Activated T-helper 17 cell treated with anti-CD3 and anti-CD28 coated beads, Interleukin-2, amount 50 U/mL, for 72 hours (primary cell): ENCODE data around the gene GRP. TPM values are rescaled to one million over a fixed set of nuclear protein-coding genes. Genes with fewer than 3 reads are reported as not detected.

Experiments used
- ATAC-seq: fragments of 150-1000 bp; cut with Tn5 transposase; replicated peaks from 2 replicates; pipeline ENCODE4 v1.10.0; 2021; ENCODE audit warnings: mild to moderate bottlenecking, moderate library complexity
- H3K27ac Mint-ChIP-seq: one replicate; pipeline ENCODE4 v1.8.0; 2022; ENCODE audit warnings: mixed read lengths
- H3K27me3 Mint-ChIP-seq: one replicate; pipeline ENCODE4 v1.8.0; 2022; ENCODE audit warnings: mixed read lengths
- H3K36me3 Mint-ChIP-seq: one replicate; pipeline ENCODE4 v1.8.0; 2022; ENCODE audit warnings: low read depth, mild to moderate bottlenecking, mixed read lengths
- H3K4me1 Mint-ChIP-seq: one replicate; pipeline ENCODE4 v1.8.0; 2022; ENCODE audit warnings: mixed read lengths
- H3K4me3 Mint-ChIP-seq: one replicate; pipeline ENCODE4 v1.8.0; 2022; ENCODE audit warnings: mild to moderate bottlenecking, mixed read lengths
- H3K9me3 Mint-ChIP-seq: one replicate; pipeline ENCODE4 v1.8.0; 2022; ENCODE audit warnings: mixed read lengths
- total RNA-seq, 2 donors: library from RNA; stranded (reverse); gene quantifications; one replicate each; pipeline ENCODE4 v1.2.3, GENCODE V29; 2022

Gene GRP
- total RNA-seq, 2 donors from 2014 or later = not detected

DNA sequence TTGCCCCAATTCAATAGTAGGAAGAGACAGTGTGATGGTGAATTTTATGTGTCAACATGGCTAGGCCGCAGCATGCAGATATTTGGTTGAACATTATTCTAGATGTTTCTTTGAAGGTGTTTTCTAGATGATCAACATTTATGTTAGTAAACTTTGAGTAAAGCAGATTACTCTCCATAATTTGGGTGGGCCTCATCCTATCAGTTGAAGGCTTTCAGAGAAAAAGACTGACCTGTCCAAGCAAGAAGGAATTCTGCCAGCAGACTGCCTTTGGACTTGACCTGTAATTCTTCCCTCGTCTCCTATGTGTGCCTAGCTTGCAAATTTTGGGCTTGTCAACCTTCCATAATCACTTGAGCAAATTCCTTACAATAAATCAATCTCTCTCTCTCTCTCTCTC lies 8.3 kb upstream of the GRP start:
- ATAC-seq = no peak
- Mint-ChIP-seq H3K36me3 (no peaks in the 10 kb centered on the region), H3K4me3 (no peak overlapping the region), H3K27me3 (peaks cover 27% of the 10 kb centered on the region), H3K4me1 (no peaks in the 10 kb centered on the region), H3K9me3 (no peaks in the 10 kb centered on the region), H3K27ac (no peak overlapping the region)

DNA sequence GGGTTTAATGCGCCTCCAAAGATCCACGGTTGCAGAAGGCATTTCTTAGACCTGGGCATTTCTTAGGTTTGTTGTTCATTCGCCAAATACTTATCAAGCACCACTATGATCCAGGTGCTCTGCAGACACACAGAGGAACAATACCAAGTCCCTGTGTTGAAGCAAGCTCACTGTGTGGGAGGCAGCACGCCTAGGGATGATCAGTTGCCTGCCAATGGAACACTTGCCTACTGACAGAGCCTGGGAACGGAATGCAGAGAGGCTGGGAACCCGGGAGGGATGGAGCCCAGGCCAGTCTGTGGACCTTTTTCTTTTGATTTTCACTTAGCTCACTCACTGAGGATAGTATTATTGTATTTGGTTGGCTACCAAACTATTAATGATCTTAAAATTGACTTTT lies 1.9 kb upstream of the GRP start:
- no peak overlapping the region for H3K4me3 Mint-ChIP-seq
- H3K4me1 Mint-ChIP-seq = peaks cover 8% of the 10 kb centered on the region
- no peak overlapping the region for H3K27ac Mint-ChIP-seq
- H3K27me3 Mint-ChIP-seq = peaks cover 66% of the 10 kb centered on the region
- H3K9me3 Mint-ChIP-seq = no peaks in the 10 kb centered on the region
- no peaks in the 10 kb centered on the region for H3K36me3 Mint-ChIP-seq
- ATAC-seq = no peak

DNA sequence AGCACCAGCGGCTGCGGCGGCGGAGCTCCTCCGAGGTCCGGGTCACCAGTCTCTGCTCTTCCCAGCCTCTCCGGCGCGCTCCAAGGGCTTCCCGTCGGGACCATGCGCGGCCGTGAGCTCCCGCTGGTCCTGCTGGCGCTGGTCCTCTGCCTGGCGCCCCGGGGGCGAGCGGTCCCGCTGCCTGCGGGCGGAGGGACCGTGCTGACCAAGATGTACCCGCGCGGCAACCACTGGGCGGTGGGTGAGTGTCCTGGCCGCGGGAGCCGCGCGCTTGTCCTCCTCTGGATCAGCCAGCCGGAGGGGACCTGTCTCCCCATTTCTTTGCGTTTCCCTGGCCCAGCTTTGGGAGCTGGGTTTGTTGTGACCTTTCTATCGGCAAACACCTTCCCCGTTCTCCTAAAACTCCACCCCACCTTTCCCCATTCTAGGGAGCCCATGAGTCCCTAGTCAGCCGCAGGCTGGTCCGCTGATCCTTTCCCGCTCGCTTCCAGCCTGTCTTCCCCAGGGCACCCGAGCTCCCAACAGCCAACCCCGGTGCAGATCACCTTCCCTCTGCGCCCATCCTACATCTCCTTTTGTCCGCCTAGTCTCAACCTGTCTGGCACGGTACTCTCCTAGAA lies 316 bp downstream of the GRP start:
- Mint-ChIP-seq H3K27me3 (peaks cover 63% of the 10 kb centered on the region), H3K9me3 (no peaks in the 10 kb centered on the region), H3K4me3 (peak overlapping the region; percentile 19), H3K36me3 (no peaks in the 10 kb centered on the region), H3K27ac (no peak overlapping the region), H3K4me1 (peaks cover 8% of the 10 kb centered on the region)
- ATAC-seq = no peak

DNA sequence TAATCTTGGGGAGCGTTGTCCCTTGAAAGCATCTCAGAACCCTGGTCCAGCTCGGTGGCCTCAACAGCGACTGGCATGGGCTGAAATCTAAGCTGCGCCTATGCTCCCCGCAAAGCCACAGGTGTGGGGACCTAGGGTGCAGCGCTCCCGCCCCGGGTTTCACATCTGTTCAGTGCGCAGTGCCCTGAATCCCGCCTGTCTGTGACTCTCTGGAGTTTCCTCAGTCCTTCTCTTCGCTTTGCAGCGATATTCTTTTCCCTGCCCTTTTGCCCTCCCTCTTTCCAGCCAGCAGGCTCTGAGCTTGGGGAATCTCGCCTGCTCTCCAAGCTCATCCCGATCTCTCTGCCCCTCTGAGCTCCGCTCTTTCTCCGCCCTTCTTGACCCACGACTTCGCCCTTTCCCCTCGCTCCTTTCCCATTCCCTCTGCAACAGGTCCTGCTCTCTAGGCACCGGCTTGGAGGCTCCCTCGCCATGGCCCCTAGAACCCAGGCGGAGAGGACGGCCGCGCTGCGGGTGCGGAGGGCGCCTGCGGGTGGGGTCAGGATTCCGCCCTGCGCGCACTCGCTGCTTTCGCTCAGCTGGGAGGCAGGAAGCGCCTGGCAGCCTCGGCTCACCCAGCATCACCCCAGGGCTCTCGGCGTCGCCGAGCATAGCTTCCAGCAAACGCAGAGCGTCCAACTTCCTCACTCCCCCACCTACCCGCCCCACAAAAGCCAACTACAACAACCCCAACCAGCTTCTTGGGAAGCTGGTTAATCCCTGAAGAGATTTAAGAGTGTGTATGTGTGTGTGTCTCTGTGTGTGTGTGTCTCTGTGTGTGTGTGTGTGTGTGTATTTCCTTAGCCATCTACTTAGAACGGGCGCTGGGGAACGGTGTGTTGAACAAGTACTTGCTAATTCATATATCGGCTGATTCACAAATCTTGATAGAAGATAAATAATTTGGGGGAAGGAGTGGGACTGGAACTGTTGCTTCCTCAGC lies 1.1 kb downstream of the GRP start:
- H3K4me3 Mint-ChIP-seq = peak overlapping the region; percentile 19
- H3K27ac Mint-ChIP-seq = no peak overlapping the region
- no peaks in the 10 kb centered on the region for H3K9me3 Mint-ChIP-seq
- no peaks in the 10 kb centered on the region for H3K36me3 Mint-ChIP-seq
- H3K27me3 Mint-ChIP-seq = peaks cover 69% of the 10 kb centered on the region
- H3K4me1 Mint-ChIP-seq = peaks cover 8% of the 10 kb centered on the region
- no peak for ATAC-seq

DNA sequence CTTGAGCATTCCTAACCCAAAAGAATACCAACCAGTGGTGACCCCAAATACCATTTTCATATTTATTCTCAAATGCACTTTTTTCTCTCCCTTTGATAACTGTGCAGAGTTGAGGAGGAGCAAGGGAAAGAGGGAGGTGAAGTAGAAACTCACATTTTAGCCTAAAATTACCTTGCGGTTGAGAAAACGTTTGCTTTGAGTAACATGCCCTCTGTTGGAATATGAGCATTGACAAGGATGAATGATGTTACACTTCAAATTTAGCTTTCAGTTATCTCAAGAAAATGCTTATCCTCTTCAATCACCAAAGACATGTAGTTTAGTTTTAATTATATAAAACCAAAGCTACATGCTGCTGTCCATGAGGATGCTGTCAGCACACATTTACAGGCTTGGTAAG lies 2.4 kb downstream of the GRP start:
- no peak for ATAC-seq

DNA sequence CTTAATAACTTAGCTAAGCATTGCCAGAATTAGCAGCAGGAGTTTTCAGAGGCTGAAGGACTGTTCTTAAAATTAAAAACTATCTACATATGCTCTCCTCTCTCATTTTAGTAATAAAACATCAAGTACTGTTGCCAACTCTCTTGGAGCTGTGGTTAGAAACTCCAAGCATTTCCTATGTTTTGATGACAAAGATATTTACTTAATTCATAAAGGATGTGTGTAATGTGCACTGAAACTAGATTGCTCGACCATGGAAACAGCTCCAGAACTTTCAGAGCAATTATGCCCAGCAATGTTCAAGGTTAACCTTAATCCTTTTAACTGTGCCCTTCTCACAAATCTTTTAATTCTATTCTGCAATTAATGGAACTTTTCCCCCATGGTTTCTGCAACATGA lies 8.4 kb downstream of the GRP start:
- Mint-ChIP-seq H3K4me3 (no peak overlapping the region), H3K36me3 (no peaks in the 10 kb centered on the region), H3K27ac (no peak overlapping the region), H3K4me1 (no peaks in the 10 kb centered on the region), H3K27me3 (peaks cover 59% of the 10 kb centered on the region), H3K9me3 (no peaks in the 10 kb centered on the region)
- no peak for ATAC-seq

More for the DNA sequence above, 2.4 kb downstream of the GRP start:
- no peaks in the 10 kb centered on the region for H3K9me3 Mint-ChIP-seq
- peaks cover 71% of the 10 kb centered on the region for H3K27me3 Mint-ChIP-seq
- H3K27ac Mint-ChIP-seq = no peak overlapping the region
- H3K4me3 Mint-ChIP-seq = no peak overlapping the region
- H3K4me1 Mint-ChIP-seq = peaks cover 8% of the 10 kb centered on the region
- no peaks in the 10 kb centered on the region for H3K36me3 Mint-ChIP-seq

DNA sequence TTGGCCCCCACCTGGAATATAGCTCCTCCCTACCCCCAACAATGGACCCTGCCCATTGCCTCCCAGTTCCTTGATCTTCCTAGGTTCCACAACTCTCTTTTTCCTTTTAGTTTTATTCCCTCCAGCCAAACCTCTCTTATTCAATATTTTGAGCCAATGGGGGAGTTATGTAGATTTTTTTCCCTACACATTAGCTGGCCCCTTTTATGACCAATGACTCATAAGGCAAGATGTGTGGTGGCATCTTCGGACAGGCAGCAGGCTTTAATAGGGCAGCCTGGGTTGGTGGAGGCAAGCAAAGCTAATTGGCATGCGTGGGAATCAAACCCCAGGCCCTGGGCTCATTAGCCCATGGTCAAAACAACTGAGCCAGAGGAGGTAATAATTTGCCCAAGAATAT lies 9.2 kb downstream of the GRP start:
- no peak overlapping the region for H3K27ac Mint-ChIP-seq

DNA sequence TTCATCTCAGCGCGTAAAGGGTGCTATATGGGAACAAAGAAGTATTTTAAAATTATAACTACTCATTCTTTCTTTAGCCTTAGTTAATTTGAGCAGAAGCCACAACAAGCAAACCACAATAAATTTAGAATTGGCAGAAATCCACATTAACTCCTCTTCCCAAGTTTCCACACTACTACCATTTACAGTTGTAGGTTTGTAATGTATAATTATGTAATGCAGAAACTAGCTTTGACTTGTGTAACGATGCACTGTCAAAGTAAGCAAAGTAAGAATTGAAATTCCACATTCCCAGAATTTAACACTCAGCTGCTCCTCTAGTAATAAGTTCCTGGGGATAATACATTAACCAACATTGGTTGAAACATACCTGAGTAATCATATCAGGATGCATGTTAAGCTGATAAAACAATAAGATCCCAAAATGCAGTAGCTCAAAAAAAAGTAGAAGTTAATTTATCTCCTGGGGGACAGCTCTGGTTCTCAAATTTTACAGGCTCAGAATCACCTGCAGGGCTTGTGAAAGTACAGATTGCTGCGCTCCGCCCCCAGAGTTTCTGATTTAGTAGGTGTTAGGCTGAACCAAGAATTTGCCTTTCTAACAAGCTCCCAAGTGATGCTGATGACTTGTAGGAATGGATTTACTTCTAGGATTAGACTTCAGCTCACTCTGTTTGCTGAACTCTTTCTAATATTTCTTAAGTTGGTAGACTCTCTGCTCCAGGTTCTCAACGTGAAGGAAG lies 9.9 kb downstream of the GRP start:
- Mint-ChIP-seq H3K27me3 (peaks cover 52% of the 10 kb centered on the region), H3K4me1 (no peaks in the 10 kb centered on the region), H3K27ac (no peak overlapping the region), H3K9me3 (no peaks in the 10 kb centered on the region), H3K36me3 (no peaks in the 10 kb centered on the region), H3K4me3 (no peak overlapping the region)
- ATAC-seq = no peak

More for the DNA sequence above, 9.2 kb downstream of the GRP start:
- H3K4me1 Mint-ChIP-seq = no peaks in the 10 kb centered on the region
- no peak for ATAC-seq
- H3K4me3 Mint-ChIP-seq = no peak overlapping the region
- H3K9me3 Mint-ChIP-seq = no peaks in the 10 kb centered on the region
- no peaks in the 10 kb centered on the region for H3K36me3 Mint-ChIP-seq
- H3K27me3 Mint-ChIP-seq = peaks cover 52% of the 10 kb centered on the region

DNA sequence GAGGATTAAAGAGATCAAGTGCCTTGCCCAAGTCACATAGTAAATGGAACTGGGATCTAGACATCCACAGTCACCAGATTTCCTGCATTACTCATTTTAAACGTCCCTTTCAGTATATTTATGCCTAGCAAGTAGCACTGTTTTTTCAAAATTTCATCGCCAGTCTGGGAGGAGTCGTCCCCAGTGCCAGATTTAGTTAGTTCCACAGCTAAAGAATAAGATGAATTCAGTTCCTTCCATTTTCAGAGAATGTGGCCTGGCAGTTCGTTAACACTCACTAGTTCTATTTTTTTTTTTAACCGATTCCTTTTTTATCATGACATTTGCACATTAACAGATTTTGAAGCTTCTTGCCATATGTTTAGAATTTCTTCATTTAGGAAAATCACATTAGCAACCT lies 11.2 kb downstream of the GRP start:
- H3K9me3 Mint-ChIP-seq = no peaks in the 10 kb centered on the region
- H3K27me3 Mint-ChIP-seq = peaks cover 49% of the 10 kb centered on the region
- ATAC-seq = no peak

DNA sequence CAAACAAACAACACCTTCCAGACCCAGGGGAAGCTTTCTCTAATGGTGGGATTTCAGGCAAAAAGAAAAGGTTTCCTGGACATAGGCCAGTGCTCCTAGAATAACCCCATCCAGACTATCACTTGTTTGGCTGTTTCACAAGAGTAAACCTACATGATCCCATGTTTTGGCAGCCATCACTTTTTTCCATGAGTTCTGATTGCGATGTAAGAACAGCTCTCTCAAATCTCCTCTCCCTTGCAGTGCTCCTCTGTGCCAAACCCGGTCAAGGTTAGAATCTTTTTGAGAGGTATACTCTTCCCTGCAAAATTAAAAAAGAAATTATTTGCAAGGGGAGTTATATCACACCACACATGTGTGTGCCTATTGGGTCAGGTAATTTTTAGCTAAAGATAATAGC lies 11.9 kb downstream of the GRP start:
- H3K27me3 Mint-ChIP-seq = peaks cover 48% of the 10 kb centered on the region
- H3K36me3 Mint-ChIP-seq = no peaks in the 10 kb centered on the region
- no peaks in the 10 kb centered on the region for H3K9me3 Mint-ChIP-seq
- no peaks in the 10 kb centered on the region for H3K4me1 Mint-ChIP-seq
- no peak overlapping the region for H3K27ac Mint-ChIP-seq
- ATAC-seq = no peak
- no peak overlapping the region for H3K4me3 Mint-ChIP-seq

More for the DNA sequence above, 11.2 kb downstream of the GRP start:
- Mint-ChIP-seq H3K4me3 (no peak overlapping the region), H3K4me1 (no peaks in the 10 kb centered on the region), H3K27ac (no peak overlapping the region), H3K36me3 (no peaks in the 10 kb centered on the region)

DNA sequence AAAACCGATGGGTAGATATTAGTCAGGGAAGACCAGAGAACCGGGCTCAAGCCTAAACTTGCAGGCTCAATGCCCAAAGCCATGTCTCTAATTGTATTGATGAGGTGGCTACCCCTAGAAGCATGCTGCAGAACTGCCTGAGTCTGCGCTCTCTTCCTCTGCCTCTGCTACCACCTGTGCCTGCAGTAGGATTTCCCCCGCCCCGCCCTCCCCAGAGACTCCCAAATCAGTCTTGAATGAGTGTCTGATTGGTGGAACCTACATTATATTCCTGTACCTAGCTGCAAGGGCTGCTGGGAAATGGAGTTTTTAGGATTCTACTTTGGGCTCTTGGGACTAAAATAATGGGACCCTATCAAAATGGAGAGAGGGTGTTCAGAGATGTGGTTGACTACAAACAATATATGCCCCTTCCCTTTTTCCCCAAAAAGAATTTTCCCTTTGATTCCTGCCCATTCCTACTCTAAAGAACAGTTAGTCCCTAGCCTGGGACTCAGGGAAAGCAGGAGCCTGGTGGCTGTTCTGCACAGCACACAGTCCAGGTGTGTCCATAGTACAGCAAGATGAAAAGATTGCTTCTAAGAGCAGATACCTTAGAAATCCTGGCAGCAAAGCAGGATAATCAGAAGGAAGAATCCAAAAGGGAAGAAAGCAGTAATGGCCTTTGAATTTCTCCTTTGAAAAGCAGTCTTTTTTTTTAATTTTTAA lies 12.5 kb downstream of the GRP start:
- Mint-ChIP-seq H3K27ac (no peak overlapping the region), H3K9me3 (no peaks in the 10 kb centered on the region), H3K4me1 (no peaks in the 10 kb centered on the region), H3K36me3 (no peaks in the 10 kb centered on the region), H3K27me3 (peaks cover 43% of the 10 kb centered on the region), H3K4me3 (no peak overlapping the region)
- ATAC-seq = no peak

DNA sequence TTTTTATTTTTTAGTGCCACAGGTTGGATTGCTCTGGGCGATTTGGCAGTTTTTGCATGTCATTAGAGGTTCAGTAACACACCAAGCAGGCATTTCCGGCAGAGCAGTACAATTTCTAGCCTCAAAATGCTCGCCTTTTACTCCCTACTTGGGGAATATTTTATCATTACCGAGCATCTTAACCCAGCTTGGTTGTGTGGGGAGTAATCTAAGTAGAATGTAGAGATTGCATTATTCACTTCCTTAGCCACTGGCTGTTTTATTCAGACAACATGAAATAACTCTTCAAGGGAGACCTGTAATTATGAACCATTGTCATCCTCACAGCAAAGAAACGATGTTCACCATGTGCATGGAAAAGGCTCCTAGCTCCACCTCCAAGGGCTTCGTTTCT lies 13.1 kb downstream of the GRP start:
- Mint-ChIP-seq H3K27me3 (peaks cover 41% of the 10 kb centered on the region), H3K4me3 (no peak overlapping the region), H3K36me3 (no peaks in the 10 kb centered on the region), H3K4me1 (no peaks in the 10 kb centered on the region), H3K9me3 (no peaks in the 10 kb centered on the region), H3K27ac (no peak overlapping the region)
- ATAC-seq = no peak

DNA sequence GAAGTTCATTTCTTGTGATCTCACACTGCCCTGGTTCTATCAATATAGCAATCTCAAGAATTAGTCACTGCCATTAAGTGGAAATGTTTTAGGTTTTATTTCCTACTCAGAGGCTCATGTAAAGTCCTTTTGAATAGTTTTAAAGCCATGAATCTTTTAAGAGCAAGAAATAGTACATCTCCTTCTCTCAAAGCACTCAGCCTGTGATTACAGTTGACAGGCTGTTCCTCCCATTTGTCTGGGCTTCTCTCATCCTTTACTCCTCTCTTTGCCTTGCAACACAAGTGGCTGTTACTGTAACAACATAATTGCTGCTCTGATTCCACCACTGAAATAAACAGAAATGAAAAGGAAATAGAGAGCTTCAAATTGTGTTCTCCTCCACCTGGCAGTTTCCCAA lies 18.4 kb downstream of the GRP start:
- Mint-ChIP-seq H3K4me1 (no peaks in the 10 kb centered on the region), H3K36me3 (no peaks in the 10 kb centered on the region), H3K9me3 (peaks cover 3% of the 10 kb centered on the region), H3K27me3 (peaks cover 19% of the 10 kb centered on the region), H3K27ac (no peak overlapping the region), H3K4me3 (no peak overlapping the region)
- no peak for ATAC-seq

DNA sequence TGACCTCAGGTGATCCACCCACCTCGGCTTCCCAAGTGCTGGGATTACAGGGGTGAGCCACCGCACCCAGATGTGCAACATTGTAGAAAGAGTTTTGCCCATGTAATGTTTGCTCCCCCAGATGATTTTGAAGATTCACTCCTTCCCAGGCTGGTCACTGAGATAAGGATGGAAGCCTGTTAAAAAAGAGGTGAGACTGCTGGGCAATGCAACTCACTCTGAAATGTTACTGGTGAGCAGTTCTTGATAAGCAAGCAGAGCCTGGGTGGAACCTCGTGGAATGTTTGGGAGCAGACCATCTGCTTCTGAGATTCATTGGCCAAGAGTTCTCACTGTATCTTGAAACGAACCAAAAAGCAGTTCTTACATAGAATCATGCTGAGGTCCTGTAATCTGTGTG lies 19.7 kb downstream of the GRP start:
- no peak for ATAC-seq
- no peak overlapping the region for H3K27ac Mint-ChIP-seq
- H3K4me1 Mint-ChIP-seq = no peaks in the 10 kb centered on the region
- H3K27me3 Mint-ChIP-seq = peaks cover 19% of the 10 kb centered on the region
- H3K4me3 Mint-ChIP-seq = no peak overlapping the region
- H3K36me3 Mint-ChIP-seq = no peaks in the 10 kb centered on the region
- H3K9me3 Mint-ChIP-seq = peaks cover 3% of the 10 kb centered on the region
